Transverse colon (tissue), 3 donors: ENCODE data around the gene ZNRF3.

Source experiments
- CTCF ChIP-seq, 5 experiments: fragments of 200-600 bp in 3 of 5; fragments of 450-650 bp in 2 of 5; sonication (generic) in 3 of 5; IDR thresholded peaks; 1 replicate in 2 of 5; 2 replicates in 3 of 5; pipeline ENCODE4 v1.5.1; 2016 to 2017; ENCODE audit warnings: antibody characterized with exemption in 5 of 5, inconsistent platforms in 3 of 5, mild to moderate bottlenecking in 2 of 5, moderate library complexity in 1 of 5
- POLR2A ChIP-seq: fragments of 450-650 bp; IDR thresholded peaks from one replicate; pipeline ENCODE4 v1.6.1; 2016; ENCODE audit warnings: antibody characterized with exemption, mild to moderate bottlenecking, moderate library complexity

GRCh38 chr22:29006346-29006745 lies 123.0 kb downstream of the ZNRF3 start:
- TF ChIP-seq CTCF (IDR thresholded peaks at IDR 0.05): no peak
- TF ChIP-seq POLR2A: no peak
